ENCODE results near the gene FAM234B.

- no peak for TF ChIP-seq SP2 (IDR thresholded peaks at IDR 0.05; ENCODE audit: low read length)
- TF ChIP-seq MAX (IDR thresholded peaks at IDR 0.05) = no peak
- no peak for TF ChIP-seq RAD21 (IDR thresholded peaks at IDR 0.05 in 1 of 2, conservative IDR thresholded peaks at IDR 0.05 in 1 of 2; ENCODE audit: low read depth in 2 of 2, low read length in 2 of 2)
- TF ChIP-seq CTCF (IDR thresholded peaks at IDR 0.05; ENCODE audit: control extremely low read depth in 1 of 3, insufficient read depth in 1 of 3, low read depth in 1 of 3, low read length in 3 of 3) = no peak
- TF ChIP-seq EP300 (IDR thresholded peaks at IDR 0.05; ENCODE audit: borderline replicate concordance in 1 of 2, low read depth in 2 of 2, low read length in 2 of 2) = no peak
- no peak for TF ChIP-seq CBX5 (IDR thresholded peaks at IDR 0.05; ENCODE audit: low read depth, low read length)
- no peak for TF ChIP-seq POLR2AphosphoS5 (IDR thresholded peaks at IDR 0.05; ENCODE audit: low read depth, low read length)
- no peak for TF ChIP-seq EZH2 (IDR thresholded peaks at IDR 0.05; ENCODE audit: low read depth, low read length, severe bottlenecking)
- TF ChIP-seq POLR2A (IDR thresholded peaks at IDR 0.05; ENCODE audit: control extremely low read depth in 1 of 2, low read depth in 2 of 2, low read length in 2 of 2) = no peak
These were observed 16.7 kb upstream of the FAM234B start for GRCh38 chr12:13027508-13027907.
